HL-60/S4 (cell line): ENCODE measurements around the gene GALNTL6.
"Not testable (repeated sequence)": the region's sequence is repeated elsewhere in the genome, so short reads cannot be mapped to it uniquely, and the experiment has no call there.

ENCODE experiments used
- in situ Hi-C: fragments of 300-500 bp; cut with MboI; formaldehyde crosslinking; loops from 2 replicates; pipeline ENCODE4 v1.14.3; 2022; ENCODE audit warnings: low sequenced_read_pairs

GALNTL6 gene

DNA sequence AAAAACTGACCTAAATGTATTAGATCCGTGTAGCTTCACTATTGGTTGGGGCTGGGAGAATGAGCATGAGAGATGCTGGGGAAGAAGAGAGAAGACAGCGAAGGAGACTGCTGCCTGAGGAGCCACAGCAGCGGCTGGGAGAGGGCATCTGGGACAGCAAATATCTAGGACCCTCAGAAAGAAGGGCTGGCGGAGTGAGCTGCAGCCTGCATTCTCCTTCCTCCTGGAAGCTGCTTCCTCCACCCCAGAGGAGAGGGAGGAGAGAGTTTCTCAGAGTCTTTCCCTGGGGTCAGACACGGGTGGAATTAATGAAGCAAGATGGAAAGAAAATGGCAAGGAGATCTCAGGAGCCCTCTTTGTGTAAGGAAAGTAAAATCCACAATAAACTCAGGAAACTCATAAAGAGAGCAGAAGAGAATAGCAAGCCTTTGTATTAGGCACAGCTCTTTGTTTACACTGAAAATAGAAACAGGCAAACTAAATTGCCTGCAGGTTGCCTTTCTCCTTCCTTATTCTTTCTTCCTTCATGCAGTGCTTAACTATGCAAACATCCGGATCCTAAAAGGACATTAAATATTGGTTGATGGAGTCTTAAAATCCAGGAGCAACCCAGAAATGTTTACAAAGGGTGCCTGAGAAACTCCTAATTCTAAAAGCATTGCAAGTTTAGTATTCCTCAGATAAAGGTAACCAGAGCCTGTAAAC is 1225.1 kb downstream of the GALNTL6 start:
- in situ Hi-C loops: no loop called here

DNA sequence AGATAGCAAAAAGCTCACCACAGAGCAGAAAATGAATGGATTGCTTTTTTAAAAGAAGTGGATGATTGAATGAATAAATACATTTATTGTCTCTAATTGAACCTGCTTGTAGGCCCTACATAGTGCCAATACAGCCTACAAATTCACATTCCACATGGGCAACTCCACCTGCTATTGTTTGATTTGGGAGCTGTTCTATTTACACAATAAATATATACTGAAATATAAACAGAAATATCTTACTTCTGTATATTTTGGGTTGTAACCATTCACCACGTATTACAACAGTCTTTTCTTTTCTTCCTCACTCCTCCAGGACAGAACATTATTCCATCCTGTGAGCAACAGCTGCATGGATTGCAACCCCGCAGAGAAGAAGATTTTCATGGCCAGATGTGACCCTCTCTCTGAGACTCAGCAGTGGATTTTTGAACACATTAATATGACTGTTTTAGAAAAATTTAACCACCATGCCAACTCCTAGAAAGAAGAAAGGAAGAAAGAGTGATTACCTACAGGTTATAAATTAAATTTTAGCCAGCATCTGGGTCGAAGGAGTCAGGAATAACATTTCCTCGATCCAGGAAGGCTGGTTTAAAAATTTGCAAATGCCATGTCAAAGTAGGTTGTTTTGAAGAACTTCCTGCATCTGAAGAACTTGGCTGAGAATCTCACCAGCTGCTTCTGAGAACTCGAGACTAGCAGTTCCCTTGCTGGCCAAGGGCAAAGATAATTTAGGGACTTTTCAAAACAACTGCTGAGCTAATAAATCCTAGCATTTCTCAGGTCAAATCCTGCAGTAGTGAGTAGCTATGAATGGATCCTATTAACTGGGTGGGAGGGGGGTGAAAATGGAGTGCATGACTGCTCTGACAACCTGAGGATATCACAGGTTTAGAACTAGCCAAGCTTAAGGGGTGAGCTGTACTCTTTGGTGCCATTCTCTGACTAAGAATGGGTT is 1226.7 kb downstream of the GALNTL6 start:
- in situ Hi-C loops: no loop called here

DNA sequence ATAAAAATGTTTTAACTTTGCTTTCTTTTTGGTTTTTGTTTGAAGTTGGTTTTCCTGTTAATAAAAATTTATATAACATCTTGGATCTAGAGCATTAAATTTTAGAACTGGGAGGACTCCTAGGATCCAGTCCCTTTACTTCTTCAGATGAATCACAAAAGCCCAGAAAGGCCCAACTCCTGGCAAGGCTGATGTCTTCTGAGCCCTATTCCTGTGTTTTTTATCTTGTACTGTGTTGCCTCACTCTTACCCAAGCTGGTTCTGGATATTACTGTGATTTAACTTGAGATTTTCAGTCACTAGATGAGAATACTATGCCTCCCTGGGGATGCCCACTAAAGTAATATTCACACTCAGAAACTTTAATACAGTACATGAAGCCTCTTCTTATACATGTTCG is 1228.3 kb downstream of the GALNTL6 start:
- in situ Hi-C loops: no loop called here

DNA sequence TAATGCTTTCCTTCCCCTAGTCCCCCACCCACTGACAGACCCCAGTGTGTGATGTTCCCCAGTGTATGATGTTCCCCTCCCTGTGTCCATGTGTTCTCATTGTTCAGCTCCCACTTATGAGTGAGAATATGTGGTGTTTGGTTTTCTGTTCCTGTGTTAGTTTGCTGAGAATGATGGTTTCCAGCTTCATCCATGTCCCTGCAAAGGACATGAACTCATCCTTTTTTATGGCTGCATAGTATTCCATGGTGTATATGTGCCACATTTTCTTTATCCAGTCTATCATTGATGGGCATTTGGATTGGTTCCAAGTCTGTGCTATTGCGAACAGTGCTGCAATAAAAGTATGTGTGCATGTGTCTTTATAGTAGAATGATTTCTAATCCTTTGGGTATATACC is 1228.9 kb downstream of the GALNTL6 start:
- in situ Hi-C loops: not testable (repeated sequence)

- in situ Hi-C loops: no loop called here
These were observed 1231.1 kb downstream of the GALNTL6 start for GRCh38 chr4:173044340-173044739.

DNA sequence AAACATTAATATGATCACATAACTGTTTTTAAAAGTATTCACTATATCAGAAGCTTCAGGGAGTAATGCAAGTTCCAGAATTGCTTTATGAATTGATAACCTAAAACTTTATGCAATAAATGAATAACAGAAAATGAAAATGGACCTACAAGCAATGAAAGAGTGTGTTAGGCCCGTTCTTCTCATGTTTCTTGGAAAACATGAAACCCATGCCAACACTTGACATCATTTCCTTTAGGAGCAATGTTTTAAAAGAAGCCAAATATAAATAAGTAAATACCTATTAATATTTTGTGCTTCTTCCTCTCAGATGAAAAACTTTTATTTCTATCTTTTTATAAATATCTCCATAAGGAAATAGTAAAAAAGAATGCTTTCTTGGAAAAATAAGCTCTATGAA is 1232.4 kb downstream of the GALNTL6 start:
- in situ Hi-C loops: no loop called here

- in situ Hi-C loops: no loop called here
These were observed 1232.9 kb downstream of the GALNTL6 start for GRCh38 chr4:173046144-173046543.

GRCh38 chr4:173046818-173047217 is 1233.6 kb downstream of the GALNTL6 start:
- in situ Hi-C loops: no loop called here

- in situ Hi-C loops: no loop called here
These were observed 1238.0 kb downstream of the GALNTL6 start for GRCh38 chr4:173051232-173051631.

DNA sequence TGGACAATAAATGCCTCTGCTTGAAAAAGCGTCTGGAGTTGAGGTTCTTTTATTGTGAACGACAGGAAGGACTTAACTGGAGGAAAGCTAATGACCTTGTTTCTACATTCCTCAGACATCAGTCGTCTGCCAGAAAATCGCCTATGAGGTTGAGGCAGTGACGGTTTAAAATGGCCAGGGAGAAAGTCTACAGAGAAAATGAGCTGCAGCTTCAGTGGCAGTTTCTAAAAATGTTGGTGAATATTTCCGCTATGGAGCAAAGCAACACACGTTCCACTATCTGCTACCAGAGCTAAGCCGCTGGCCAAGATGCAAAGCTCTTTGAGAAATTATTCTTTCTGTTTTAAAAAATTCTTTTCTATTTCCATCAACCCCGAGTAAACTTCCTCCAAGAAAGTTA is 1238.5 kb downstream of the GALNTL6 start:
- in situ Hi-C loops: no loop called here

GRCh38 chr4:173052439-173052838 is 1239.2 kb downstream of the GALNTL6 start:
- in situ Hi-C loops: no loop called here

GRCh38 chr4:173056271-173056670 is 1243.1 kb downstream of the GALNTL6 start:
- in situ Hi-C loops: no loop called here

- in situ Hi-C loops: no loop called here
These were observed 1243.5 kb downstream of the GALNTL6 start for GRCh38 chr4:173056710-173057109.

- in situ Hi-C loops: no loop called here
These were observed 1244.2 kb downstream of the GALNTL6 start for GRCh38 chr4:173057442-173057841.

DNA sequence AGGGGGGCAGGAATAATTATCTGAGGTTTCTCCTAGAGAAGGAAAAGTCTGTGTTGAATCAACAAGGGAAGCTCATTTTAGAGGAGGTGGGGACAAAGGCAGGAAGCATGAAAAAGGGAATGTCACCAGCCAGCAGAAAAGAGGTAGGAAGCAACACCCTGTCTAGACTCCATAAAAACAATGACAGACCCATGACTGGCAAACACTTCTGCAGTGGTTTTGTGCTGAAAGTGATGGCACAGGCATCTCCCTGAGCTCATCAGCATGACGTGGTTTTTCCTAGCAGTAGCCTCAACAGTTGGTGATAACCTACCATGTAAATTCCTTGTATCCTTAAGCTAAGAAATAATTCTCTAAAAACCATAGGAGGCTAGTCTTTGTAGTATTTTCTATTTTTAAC is 1244.7 kb downstream of the GALNTL6 start:
- in situ Hi-C loops: no loop called here

- in situ Hi-C loops: no loop called here
These were observed 1248.0 kb downstream of the GALNTL6 start for GRCh38 chr4:173061160-173061559.

- in situ Hi-C loops: no loop called here
These were observed 1260.8 kb downstream of the GALNTL6 start for GRCh38 chr4:173073939-173074500.

- in situ Hi-C loops: no loop called here
These were observed 1261.3 kb downstream of the GALNTL6 start for GRCh38 chr4:173074501-173074946.

DNA sequence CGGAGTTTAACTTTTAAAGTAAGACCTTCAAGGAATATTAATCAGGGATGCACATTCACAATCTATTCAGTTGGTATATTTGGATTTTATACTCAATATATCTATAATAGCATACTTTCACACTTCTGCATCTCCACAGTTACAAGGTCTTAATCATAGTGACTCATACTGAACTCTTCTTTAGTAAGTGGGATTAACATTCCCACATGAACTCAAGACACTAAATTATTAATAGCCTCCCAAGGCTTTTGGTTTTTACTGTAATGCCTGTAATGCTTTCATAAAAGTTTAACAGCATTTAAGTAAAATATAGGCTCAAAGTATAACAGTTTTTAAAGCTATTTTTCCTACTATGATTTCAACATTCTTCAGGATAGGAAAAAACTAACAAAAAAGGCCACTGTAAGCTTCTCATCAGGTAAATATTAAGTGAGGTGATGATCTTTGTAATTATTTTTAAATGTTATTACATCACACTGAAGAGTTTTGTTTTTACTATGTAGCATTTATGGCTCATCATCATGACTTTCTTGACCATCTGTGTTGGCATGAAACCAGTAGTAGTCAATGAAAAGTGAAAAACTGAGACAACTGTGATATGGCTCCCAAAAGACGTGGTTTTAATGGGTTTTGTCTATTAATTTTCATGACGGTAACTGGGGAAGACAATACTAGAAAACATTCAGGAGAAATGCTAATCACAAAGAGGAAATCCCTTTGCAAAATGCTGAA is 1263.9 kb downstream of the GALNTL6 start:
- in situ Hi-C loops: no loop called here

GRCh38 chr4:173088144-173088543 is 1274.9 kb downstream of the GALNTL6 start:
- in situ Hi-C loops: no loop called here
